Measurements from ENCODE around the gene PTPRS. TPM values are rescaled to one million over a fixed set of nuclear protein-coding genes. Genes with fewer than 3 reads are reported as not detected.
"Not testable (repeated sequence)": the region's sequence is repeated elsewhere in the genome, so short reads cannot be mapped to it uniquely, and the experiment has no call there.

The PTPRS gene
- total RNA-seq: 278 TPM

DNA sequence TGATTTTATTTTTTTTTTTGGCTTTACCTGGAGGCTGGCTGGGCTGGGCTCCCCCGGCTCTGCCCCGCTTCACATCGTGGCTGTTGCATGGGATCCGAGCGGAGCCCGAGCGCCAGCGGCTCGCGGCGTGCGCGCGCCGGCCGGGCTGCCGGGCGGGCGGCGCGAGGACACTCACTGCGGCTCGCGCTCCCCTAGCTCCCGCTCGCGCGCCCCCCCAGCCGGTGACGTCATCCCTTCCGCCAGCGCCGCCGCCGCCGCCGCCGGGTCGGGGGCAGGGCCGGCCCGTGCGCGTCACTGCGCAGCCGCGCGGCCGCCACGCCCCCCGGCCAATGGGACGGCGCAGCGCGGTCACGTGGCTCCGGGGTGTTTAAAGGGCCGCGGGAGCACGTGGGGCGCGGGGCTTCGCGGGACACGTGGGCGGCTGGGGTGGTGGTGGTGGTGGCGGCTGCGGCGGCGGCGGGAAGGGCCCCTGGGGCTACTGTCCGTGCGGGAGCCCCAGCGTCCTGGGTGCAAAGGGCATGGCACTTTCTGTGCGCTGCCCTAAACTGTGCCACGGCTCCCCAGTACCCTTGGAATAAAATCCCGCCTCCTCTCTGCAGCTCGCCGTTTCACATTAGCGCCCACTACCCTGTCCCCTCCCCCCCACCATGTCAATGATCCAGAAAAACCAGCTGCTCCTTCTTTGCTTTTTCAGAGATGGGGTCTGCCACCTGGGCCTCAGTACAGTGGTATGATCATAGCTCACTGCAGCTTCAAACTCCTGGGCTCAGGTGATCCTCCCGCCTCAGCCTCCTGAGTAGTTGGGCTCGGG lies at the start of gene PTPRS:
Gene PTPRS (minus strand): TSS at position 176 of the 811 bp plus-strand sequence. CDS start 54,672 bp downstream, outside the sequence.
- DNase-seq (ENCODE audit: low spot score): peak; percentile 92
- ATAC-seq: peak; percentile 86
- intact Hi-C loops (cut with DNase I): no loop called here

GRCh38 chr19:5389353-5389752 lies 48.7 kb upstream of the PTPRS start:
- ATAC-seq (no peak), DNase-seq (ENCODE audit: low spot score) (no peak)
- intact Hi-C loops (cut with DNase I): no loop called here

- no peak for ATAC-seq
- intact Hi-C loops (cut with DNase I): no loop called here
- DNase-seq (ENCODE audit: low spot score): no peak
These were observed 46.9 kb upstream of the PTPRS start for GRCh38 chr19:5387472-5387871.

DNA sequence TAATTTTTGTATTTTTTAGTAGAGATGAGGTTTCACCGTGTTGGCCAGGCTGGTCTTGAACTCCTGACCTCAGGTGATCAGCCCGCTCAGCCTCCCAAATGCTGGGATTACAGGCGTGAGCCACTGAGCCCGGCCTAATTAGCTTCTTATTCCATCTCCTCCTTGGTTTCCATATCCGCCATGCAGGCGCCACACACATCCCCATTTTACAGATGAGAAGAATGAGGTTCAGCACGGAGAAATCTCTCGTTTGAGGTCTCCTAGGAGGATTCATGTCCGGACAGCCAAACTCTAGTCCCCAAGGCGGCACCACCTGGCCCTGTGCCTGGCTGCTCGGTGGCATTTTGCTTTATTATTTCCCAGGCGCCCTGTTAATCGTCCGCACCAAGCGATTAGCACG lies 46.2 kb upstream of the PTPRS start:
- no peak for DNase-seq (ENCODE audit: low spot score)
- no peak for ATAC-seq
- intact Hi-C loops (cut with DNase I): no loop called here

DNA sequence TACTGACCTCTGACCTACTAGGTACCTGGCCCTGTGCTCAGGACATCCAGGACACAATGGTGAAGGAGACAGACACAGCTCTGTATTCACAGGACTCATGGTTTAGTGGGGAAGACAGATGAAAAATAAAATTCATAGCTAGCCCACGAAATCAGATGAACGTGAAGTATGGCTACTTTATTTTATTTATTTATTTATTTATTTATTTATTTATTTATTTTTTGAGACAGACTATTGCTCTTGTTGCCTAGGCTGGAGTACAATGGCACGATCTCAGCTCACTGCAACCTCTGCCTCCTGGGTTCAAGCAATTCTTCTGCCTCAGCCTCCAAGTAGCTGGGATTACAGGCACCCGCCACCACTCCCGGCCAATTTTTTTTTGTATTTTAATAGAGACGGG lies 40.6 kb upstream of the PTPRS start:
- DNase-seq (ENCODE audit: low spot score); intact Hi-C loops (cut with DNase I): not testable (repeated sequence)

GRCh38 chr19:5380215-5380919 lies 39.8 kb upstream of the PTPRS start:
- ATAC-seq: no peak
- DNase-seq (ENCODE audit: low spot score): no peak
- intact Hi-C loops (cut with DNase I): no loop called here

More for the DNA sequence above, 40.6 kb upstream of the PTPRS start:
- not testable (repeated sequence) for ATAC-seq

GRCh38 chr19:5376928-5377327 lies 36.3 kb upstream of the PTPRS start:
- intact Hi-C loops (cut with DNase I): no loop called here
- DNase-seq (ENCODE audit: low spot score): no peak
- ATAC-seq: no peak

- intact Hi-C loops (cut with DNase I): no loop called here
- ATAC-seq: no peak
- no peak for DNase-seq (ENCODE audit: low spot score)
These were observed 32.1 kb upstream of the PTPRS start for GRCh38 chr19:5372572-5373200.

DNA sequence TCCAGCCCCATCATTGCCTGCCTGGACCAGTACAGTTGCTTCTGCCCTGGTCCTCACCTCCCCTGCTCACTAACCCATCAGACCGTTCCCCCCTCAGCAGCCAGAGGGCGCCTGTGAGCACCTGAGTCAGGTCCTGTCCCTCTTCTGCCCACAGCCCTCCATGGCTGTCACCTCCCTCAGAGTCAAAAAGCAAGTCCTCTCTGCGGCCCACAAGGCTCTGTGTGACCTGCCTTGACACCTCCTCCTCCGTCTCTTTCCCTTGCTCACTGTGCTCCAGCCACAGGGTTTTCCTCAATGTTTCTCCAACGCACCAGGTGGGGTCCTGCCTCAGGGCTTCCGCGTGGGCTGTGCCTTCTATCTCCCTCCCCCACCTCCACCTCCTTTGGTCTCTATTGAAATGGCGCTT lies 29.4 kb upstream of the PTPRS start:
- intact Hi-C loops (cut with DNase I): no loop called here
- ATAC-seq (no peak), DNase-seq (ENCODE audit: low spot score) (no peak)

- intact Hi-C loops (cut with DNase I): no loop called here
- ATAC-seq (no peak), DNase-seq (ENCODE audit: low spot score) (no peak)
These were observed 28.7 kb upstream of the PTPRS start for GRCh38 chr19:5369304-5369703.

DNA sequence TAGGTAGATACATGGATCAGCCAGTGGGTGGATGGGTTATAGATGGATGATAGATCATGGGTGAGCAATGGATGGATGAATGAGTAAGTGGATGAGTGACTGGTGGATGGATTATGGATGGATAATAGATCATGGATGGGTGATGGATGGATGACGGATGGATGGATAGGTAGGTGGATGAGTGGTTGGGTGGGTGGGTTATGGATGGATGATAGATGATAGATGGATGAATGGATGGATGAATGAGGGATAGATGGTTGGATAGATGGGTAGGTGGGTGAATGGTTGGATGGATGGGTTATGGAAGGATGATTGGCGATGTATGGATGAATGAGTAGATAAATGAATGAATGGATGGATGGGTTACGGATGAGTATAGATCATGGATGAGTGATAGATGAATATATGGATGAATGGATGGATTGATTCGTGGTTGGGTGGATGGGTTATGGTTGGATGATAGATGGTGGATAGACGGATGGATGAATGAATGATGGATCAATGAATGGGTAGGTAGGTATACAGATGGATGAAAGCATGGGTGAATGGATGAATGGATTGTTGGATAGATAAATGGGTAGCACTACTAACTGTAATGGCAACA lies 27.0 kb upstream of the PTPRS start:
- intact Hi-C loops (cut with DNase I): no loop called here
- ATAC-seq (no peak), DNase-seq (ENCODE audit: low spot score) (no peak)

DNA sequence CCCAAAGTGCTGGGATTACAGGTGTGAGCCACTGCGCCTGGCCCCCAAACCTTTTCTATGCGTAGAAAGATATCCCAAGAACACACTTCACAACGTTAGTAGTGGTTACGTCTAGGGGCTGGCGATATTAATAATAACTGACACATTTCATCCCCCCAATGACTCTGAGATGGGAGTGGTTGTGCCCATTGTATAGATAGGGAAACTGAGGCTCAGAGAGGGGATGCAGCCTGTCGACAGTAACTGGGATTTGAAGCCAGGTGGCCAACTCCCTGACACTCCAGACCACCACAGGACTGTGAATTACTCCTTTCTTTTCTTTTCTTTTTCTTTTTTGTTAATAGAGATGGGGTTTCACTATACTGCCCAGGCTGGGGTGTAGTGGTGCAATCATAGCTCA lies 25.3 kb upstream of the PTPRS start:
- ATAC-seq (no peak), DNase-seq (ENCODE audit: low spot score) (no peak)
- intact Hi-C loops (cut with DNase I): no loop called here

DNA sequence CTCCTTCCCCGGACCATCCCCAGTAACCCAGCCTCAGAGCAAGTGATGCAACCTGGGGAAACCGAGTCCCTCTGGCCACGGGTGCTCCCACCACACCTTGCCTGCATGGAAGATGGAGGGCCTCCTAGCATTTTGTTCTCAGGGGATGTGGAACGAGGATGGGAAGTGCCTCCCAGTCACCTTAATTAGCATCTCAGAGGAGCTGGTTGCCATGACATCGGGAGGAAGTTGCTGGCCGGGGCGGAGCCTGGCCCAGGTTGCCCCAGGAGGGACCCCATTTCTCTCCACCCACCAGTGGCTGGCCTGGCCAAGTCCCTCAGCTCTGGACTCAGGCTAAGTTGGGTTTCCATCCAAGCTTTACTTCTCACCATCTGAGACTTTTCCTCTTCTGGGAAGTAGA lies 24.1 kb upstream of the PTPRS start:
- DNase-seq (ENCODE audit: low spot score): no peak
- intact Hi-C loops (cut with DNase I): no loop called here
- ATAC-seq: no peak

DNA sequence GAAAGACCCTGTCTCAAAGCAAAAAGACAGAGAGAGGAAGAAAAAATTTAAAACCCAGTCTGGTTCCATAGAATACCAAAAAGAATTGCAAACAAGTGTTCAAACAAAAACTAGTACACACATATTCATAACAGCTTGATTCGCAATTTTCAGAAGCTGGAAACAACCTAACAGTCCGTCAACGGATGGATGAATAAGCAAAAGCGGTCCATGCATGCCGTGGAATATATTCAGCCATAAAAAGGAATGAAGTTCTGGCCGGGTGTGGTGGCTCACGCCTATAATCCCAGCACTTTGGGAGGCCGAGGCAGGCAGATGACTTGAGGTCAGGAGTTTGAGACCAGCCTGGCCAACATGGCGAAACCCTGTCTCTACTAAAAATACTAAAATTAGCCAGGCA lies 21.2 kb upstream of the PTPRS start:
- ATAC-seq; intact Hi-C loops (cut with DNase I); DNase-seq (ENCODE audit: low spot score): not testable (repeated sequence)

DNA sequence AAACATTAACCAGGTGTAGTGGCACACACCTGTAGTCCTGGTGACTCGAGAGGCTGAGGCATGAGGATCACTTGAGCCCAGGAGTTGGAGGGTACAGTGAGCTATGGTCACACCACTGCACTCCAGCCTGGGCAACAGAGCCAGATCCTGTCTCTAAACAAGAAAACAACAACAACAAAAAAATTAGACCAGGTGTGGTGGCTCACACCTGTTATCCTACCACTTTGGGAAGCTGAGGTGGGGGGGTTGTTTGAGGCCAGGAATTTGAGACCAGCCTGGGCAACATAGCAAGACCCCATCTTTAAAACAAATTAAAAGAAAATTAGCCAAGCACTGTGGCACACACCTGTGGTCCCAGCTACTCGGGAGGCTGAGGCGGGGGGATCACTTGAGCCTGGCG lies 20.8 kb upstream of the PTPRS start:
- intact Hi-C loops (cut with DNase I): no loop called here
- ATAC-seq: no peak
- DNase-seq (ENCODE audit: low spot score): no peak

- ATAC-seq: no peak
- intact Hi-C loops (cut with DNase I): no loop called here
- no peak for DNase-seq (ENCODE audit: low spot score)
These were observed 19.6 kb upstream of the PTPRS start for GRCh38 chr19:5360003-5360780.

DNA sequence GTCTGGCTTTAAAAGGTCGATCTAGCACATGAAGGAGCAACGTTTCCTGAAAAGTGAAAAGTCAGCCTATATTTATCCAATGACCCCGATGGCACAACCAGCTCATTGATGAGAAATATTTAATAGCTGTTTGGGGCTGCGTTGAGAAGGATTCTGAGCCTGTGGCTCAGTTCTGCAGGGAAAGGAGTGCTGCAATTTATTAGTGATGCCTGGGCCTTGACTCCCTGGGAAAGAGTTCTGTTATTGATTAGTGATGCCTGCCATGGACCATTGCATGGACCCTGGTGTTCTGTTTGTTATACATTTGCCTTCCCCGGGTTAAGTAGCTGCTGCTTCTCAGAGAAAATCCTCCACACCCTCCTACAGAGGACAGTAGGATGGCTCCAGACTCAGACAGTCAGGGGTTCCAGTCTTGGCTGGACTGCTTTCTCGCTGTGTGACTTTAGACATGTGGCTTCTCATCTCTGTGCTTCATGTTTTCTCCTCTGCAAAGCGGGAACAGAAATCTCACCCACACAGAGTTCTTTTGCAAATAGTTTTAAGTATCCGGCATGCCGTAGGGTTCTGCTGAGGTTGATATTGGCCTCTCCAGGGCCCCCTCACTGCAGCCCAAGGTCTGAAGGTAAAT lies 17.7 kb upstream of the PTPRS start:
- DNase-seq (ENCODE audit: low spot score) (no peak), ATAC-seq (no peak)
- intact Hi-C loops (cut with DNase I): no loop called here

DNA sequence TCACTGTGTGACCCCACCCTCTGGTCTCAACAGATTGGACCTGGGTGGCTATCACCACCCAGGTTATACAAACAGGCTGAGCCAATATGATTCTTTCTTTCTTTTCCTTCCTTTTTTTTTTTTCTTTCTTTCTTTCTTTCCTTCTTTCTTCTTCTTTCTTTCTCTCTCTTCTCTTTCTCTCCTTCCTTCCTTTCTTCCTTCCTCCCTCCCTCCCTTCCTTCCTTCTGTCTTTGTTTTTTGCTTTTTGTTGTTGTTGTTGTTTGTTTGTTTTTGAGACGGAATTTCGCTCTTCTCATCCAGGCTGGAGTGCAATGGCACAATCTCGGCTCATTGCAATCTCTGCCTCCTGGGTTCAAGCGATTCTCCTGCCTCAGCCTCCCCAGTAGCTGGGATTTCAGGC lies 17.0 kb upstream of the PTPRS start:
- DNase-seq (ENCODE audit: low spot score): no peak
- intact Hi-C loops (cut with DNase I): no loop called here
- ATAC-seq: no peak

Data from sciatic nerve (tissue), 2 donors.